Central memory CD8-positive, alpha-beta T cell (primary cell): Measurements from ENCODE around the gene MRE11.

Experiments
- ATAC-seq: fragments of 150-1000 bp; cut with Tn5 transposase; replicated peaks from 2 replicates; pipeline ENCODE4 v1.10.0; 2022; ENCODE audit warnings: mild to moderate bottlenecking, moderate FRiP score, moderate number of reproducible peaks; ENCODE audit not compliant: poor library complexity, severe bottlenecking; ENCODE audit errors: extremely low read depth
- DNase-seq, 2 donors: peaks; one replicate each; pipeline ENCODE4 v3.0.0; 2021; ENCODE audit warnings: low spot score in 2 of 2
- H3K27ac Mint-ChIP-seq: one replicate; pipeline ENCODE4 v1.8.0; 2022; ENCODE audit warnings: low read depth, mild to moderate bottlenecking, moderate library complexity, mixed read lengths
- H3K27me3 Mint-ChIP-seq: one replicate; pipeline ENCODE4 v1.8.0; 2022; ENCODE audit warnings: mixed read lengths
- H3K36me3 Mint-ChIP-seq: one replicate; pipeline ENCODE4 v1.8.0; 2022; ENCODE audit warnings: mild to moderate bottlenecking, moderate library complexity, mixed read lengths; ENCODE audit not compliant: insufficient read depth
- H3K4me1 Mint-ChIP-seq: one replicate; pipeline ENCODE4 v1.8.0; 2022; ENCODE audit warnings: mixed read lengths
- H3K4me3 Mint-ChIP-seq: one replicate; pipeline ENCODE4 v1.8.0; 2022; ENCODE audit warnings: mild to moderate bottlenecking, moderate library complexity, mixed read lengths
- H3K9me3 Mint-ChIP-seq: one replicate; pipeline ENCODE4 v1.8.0; 2022; ENCODE audit warnings: mixed read lengths

Gene MRE11

DNA sequence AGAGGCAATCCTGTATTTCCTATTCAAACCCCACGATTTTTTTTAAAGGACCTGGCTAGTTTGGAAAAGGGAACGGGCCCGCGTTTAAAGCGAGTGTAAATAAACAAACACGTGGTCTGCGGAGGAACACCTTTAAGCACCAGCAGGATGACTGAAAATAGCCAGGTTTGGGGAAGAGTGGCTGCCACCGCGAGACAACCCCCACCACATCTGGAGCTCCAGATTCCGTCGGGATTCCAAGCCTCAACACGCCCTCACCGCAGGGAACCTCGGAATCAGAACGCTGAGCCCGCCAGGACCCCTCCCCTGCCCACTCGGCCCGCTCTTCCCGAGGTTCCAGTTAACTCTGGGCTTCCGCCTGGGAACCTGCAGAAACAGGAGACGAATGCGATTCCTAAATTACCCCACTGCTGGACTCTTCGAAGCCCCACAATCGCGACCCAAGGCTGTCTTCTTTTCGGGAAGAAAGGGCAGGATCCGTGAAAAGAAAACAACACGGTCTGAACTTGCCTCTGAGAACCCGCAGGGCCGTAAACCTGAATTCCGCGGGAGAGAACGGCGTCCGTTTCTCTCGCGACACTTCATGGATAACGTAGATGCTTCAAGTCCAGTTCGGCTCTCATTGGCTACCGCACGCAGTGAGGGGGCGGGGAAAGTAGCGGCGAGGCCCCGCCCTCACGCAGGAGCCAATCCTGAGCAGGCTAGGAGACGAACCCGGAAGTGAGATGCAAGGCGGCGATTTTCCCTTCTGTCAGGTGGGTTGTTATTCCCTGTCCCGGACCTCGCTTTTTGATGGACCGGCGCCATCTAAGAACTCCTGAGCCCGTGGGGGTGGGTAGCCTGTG lies at the start of gene MRE11, which contains the start of gene ANKRD49:
Gene MRE11 (minus strand): TSS at position 564 of the 845 bp plus-strand sequence. CDS start 1,043 bp downstream, outside the sequence.
Gene ANKRD49 (plus strand): TSS at position 704 of the 845 bp plus-strand sequence. CDS start 2,710 bp downstream, outside the sequence.
- H3K4me3 Mint-ChIP-seq = peak within 1 kb of the TSS; percentile 95
- DNase-seq (peak; percentile 91 to 96), ATAC-seq (peak; percentile 99)
- H3K9me3 Mint-ChIP-seq = no peaks in the 10 kb centered on the region
- H3K4me1 Mint-ChIP-seq = peaks cover 29% of the 10 kb centered on the region
- H3K36me3 Mint-ChIP-seq = peaks cover 42% of the 10 kb centered on the region
- H3K27ac Mint-ChIP-seq = peak within 1 kb of the TSS; percentile 96
- H3K27me3 Mint-ChIP-seq = no peaks in the 10 kb centered on the region

DNA sequence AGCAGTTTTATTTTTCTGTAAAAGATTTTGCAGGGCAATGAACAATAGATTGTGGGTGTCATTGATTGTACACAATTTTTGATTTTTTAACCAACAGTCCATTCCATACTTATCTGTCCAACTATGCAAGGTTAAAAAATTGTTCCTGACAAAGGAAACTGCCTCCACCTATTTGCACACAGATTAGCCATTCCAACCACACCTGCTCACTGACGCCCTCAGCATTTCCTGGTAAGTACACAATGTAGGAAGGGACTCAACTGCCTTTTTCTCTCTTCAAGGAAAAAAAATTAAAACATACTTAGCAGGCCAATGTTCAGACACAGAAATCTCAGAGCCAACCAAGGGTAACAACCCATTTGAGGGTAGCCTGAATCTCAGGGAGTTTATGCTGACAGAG lies 45.8 kb upstream of the MRE11 start:
- DNase-seq (no peak), ATAC-seq (no peak)
- Mint-ChIP-seq H3K36me3 (peaks cover 4% of the 10 kb centered on the region), H3K4me3 (no peak overlapping the region), H3K27me3 (peaks cover 46% of the 10 kb centered on the region), H3K9me3 (no peaks in the 10 kb centered on the region), H3K4me1 (peaks cover 14% of the 10 kb centered on the region), H3K27ac (no peak overlapping the region)

DNA sequence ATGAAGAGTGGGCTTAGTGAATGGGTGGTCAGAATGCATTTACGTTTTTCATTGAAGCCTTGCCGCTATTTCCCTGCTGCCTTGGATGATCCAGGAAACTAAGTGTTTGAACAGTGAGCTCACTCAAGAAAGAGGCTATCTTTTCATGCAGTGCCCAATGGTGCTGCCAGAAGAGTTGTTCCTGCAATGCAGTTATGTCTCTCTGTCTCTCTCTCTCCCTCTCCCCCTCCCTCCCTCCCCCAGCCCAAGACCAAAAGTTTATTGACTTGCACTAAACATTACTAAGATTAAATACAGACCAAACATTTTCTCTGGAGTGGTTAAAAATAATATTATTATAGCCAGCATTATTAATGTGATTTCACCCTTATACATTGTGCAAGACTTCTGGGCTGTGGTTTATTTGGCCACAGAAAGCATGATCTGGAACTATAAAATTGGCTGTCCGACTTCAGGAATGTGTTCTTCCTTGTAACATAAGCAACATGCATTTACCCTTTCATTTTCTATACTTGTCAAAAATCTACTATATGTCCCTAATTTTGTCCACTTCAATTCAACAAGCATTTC lies 43.5 kb upstream of the MRE11 start:
- ATAC-seq = no peak
- H3K27me3 Mint-ChIP-seq = peaks cover 69% of the 10 kb centered on the region
- H3K27ac Mint-ChIP-seq = no peak overlapping the region
- no peak for DNase-seq
- no peaks in the 10 kb centered on the region for H3K36me3 Mint-ChIP-seq
- H3K4me3 Mint-ChIP-seq = no peak overlapping the region
- H3K9me3 Mint-ChIP-seq = no peaks in the 10 kb centered on the region
- H3K4me1 Mint-ChIP-seq = no peaks in the 10 kb centered on the region

DNA sequence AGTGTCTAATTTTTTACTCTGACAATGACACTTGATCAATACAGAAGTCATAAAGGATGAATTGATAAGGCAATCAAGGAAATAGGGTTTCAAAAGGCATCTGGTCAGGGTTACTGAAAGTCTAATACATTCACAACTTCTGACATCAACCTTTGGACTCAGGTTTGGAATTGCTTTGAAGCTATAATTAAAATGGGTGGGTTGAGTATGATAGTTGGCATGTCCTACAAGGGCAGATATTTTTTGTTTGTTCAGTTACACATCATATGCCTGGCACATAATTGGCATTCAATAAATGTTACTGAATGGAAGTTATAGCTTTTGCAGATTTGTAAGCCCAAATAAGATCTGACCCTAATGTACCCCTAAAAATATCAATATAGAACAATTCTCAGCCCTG lies 42.7 kb upstream of the MRE11 start:
- H3K36me3 Mint-ChIP-seq = no peaks in the 10 kb centered on the region
- no peak for ATAC-seq
- H3K27me3 Mint-ChIP-seq = peaks cover 76% of the 10 kb centered on the region
- no peak overlapping the region for H3K27ac Mint-ChIP-seq
- H3K9me3 Mint-ChIP-seq = no peaks in the 10 kb centered on the region
- H3K4me3 Mint-ChIP-seq = no peak overlapping the region
- no peaks in the 10 kb centered on the region for H3K4me1 Mint-ChIP-seq
- no peak for DNase-seq

DNA sequence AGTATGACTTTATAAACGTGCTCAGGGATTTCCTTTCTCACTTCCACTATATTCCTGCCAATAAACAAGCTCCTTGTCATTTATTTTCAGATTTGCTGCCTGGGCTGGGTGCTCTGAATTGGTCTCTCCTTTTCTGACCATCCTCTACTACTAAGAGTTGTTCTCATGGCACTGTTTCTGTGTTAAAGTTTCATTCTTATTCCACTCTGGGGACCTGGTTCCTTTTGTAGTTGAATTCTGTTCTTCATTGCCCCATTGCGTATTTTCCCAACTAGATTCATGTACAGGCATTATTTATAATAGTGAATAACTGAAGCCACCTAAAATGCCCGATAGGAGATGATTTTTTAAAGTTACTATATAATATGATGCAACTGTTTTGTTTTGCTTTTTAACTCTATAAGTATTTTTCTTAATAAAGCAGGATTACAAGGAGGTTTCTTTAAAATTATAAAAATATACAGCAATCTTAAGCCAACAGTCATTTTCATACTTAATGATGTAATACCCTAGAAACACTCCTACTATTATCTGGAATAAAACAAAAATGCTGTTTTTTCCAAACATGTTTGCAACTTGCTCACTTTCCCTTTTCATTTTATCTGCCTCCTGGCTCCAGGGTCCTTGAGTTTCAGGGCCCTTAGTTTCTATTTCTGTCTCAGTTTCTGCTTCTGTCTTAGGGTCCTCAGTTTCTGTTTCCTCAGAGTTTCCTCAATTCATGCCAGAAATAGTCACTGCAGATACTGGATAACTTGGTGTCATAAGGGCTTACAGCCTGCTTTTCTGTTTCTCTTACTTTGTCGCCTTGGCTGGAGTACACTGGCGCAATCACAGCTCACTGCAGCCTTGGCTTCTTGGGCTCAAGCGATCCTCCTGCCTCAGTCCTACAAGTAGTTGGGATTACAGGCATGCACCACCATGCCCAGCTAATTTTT lies 40.3 kb upstream of the MRE11 start:
- H3K27me3 Mint-ChIP-seq = peaks cover 86% of the 10 kb centered on the region
- H3K9me3 Mint-ChIP-seq = no peaks in the 10 kb centered on the region
- no peak overlapping the region for H3K27ac Mint-ChIP-seq
- no peak overlapping the region for H3K4me3 Mint-ChIP-seq
- H3K36me3 Mint-ChIP-seq = no peaks in the 10 kb centered on the region
- H3K4me1 Mint-ChIP-seq = no peaks in the 10 kb centered on the region
- ATAC-seq (no peak), DNase-seq (no peak)

DNA sequence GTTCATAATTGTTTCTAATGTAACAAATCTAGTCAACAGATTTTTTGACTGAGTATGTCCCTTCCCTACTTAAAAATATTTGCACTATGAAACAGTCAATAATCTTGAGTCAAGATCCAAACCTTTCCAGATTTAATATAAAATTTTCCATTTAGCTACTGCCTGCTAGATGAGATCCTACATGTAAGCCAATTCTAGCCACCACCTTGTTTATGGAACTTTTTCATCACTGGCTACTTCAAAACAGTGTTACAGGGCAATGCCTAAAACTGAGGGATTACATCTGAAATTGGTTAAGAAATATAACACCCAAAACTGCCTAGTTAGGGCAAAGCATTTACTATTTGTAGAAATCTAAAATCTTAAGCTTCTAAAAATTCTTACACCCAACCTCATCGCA lies 39.6 kb upstream of the MRE11 start:
- Mint-ChIP-seq H3K27ac (no peak overlapping the region), H3K4me1 (no peaks in the 10 kb centered on the region), H3K36me3 (no peaks in the 10 kb centered on the region), H3K9me3 (no peaks in the 10 kb centered on the region), H3K4me3 (no peak overlapping the region), H3K27me3 (peaks cover 94% of the 10 kb centered on the region)
- DNase-seq = no peak
- no peak for ATAC-seq

DNA sequence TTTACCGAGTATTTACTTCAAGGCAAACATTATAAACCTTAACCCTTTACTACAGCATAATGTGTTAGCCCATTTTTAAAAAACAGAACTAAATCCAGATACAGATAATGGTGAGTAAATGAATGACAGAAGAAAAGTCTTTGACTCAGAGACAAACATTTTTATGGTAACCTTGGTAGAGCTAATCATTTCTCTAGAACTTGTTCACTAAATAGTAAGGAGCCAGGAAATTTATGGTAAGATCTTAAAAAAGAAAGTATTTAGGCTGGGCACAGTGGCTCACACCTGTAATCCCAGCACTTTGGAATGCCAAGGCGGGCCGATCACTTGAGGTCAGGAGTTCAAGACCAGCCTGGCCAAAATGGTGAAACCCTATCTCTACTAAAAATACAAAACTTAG lies 38.6 kb upstream of the MRE11 start:
- Mint-ChIP-seq H3K4me1 (no peaks in the 10 kb centered on the region), H3K27me3 (peaks cover 97% of the 10 kb centered on the region), H3K4me3 (no peak overlapping the region), H3K36me3 (no peaks in the 10 kb centered on the region), H3K27ac (no peak overlapping the region), H3K9me3 (no peaks in the 10 kb centered on the region)
- no peak for ATAC-seq
- no peak for DNase-seq

DNA sequence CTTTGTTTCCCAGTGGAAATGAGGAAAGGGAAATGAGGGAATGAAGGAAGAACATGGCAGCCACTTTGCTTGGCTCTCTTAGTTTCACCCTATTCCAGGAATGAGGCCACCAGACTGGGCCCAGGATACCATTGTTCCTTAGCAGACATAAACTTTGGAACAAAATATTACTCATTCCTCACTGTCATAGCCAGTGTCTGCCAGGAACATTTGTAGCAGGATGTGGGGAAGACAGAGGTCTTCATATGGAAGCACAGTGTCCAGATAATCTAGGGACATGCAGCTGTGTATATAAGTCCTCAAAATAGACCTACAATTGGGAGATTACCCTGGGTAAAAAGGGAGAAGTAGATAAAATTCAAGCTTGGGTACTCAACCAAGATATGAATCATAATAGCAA lies 34.9 kb upstream of the MRE11 start:
- peaks cover 84% of the 10 kb centered on the region for H3K27me3 Mint-ChIP-seq
- no peak overlapping the region for H3K27ac Mint-ChIP-seq
- no peaks in the 10 kb centered on the region for H3K4me1 Mint-ChIP-seq
- ATAC-seq = no peak
- DNase-seq = no peak
- H3K36me3 Mint-ChIP-seq = peaks cover 3% of the 10 kb centered on the region
- no peaks in the 10 kb centered on the region for H3K9me3 Mint-ChIP-seq
- H3K4me3 Mint-ChIP-seq = no peak overlapping the region

DNA sequence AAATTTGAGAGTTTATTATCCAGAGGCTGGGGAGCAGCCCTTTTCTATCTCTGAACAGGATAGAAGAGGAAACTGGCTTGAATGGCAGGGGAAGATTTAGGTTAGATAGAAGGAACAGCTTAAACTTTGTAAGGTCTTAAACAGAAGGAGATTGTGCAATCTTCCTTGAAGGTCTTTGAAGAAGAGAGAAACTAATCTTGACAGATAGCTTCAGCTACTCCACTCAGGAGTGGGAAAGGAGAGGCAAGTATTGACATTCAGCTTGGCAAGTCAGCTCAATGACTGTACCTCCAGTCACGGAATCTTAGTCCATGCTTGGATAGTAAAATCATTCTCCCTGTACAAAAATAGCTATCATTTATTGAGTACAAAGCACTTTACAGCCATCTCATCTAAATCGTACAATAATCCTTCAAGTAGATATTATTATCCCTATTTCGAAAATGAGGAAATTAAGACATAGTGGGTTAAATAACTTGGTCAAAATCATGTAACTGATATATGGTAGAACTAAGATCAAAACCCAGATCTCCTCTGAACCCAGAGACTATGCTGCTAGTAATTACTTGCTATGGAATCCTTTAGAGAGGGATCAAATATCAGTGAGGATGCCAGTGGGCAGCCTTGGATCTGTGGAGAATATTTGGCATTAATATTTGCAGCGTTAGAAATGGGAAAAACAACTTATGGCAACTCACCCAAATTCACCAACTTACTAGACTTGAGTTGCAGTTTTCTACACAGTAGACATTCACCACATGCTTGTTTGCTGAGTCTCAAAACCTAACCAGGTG lies 33.2 kb upstream of the MRE11 start:
- H3K4me3 Mint-ChIP-seq = no peak overlapping the region
- H3K9me3 Mint-ChIP-seq = no peaks in the 10 kb centered on the region
- H3K27ac Mint-ChIP-seq = no peak overlapping the region
- DNase-seq (no peak), ATAC-seq (no peak)
- H3K27me3 Mint-ChIP-seq = peaks cover 76% of the 10 kb centered on the region
- no peaks in the 10 kb centered on the region for H3K4me1 Mint-ChIP-seq
- H3K36me3 Mint-ChIP-seq = peaks cover 3% of the 10 kb centered on the region

DNA sequence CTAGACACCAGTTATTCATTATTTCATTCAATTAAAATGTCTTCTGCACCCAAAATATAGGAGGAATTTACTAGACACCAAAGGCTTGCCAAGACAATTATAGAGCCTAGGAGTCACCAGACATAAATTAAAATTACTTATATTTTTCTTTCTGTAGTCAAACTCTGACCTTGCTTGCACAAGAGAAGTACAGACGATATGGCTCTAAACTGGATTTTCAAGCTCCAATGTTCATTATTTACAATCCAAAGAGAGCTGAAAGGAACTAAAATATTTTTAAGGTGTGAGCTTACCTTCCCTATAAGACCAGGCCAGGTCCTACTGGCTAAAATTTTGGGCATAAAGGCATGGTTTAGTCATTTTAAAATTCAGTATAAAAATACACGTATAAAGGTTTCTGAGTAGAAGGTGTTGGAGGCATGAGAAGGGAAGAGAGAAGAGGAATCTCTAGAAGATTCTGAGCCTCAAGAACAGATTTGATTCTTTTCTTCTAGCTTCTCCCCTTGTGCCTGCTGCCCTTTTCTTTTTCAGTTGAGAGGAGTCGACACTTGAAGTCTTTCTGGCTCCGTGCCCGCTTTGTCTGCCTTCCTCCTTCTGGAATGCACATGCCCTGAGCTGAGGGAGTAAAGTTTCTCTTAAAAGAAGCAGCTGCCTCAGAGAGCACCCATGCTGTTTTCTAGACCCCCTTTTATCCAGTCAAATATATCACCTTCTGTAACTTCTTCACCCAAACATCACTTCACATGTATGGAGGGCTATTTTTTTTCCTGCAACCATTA lies 32.1 kb upstream of the MRE11 start:
- H3K9me3 Mint-ChIP-seq = no peaks in the 10 kb centered on the region
- DNase-seq = no peak

DNA sequence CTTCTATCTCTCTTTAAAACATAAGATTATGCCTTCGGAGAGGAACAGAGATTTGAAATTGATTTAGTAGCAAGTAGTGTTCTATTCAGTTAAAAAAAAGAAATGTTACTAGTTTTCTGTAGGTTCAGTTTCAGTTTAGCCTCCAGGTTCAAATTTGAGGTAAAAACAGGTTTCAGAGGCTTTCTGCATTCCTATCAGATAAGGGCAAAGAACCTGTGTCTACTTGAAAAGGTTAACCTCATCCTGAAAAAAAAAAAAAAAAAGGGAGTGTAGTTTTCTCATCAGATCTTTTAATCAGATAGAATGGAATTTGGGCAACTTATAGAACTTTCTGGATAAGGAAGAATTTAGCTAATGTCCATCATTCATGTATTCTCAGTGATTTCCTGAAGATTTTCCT lies 30.7 kb upstream of the MRE11 start:
- Mint-ChIP-seq H3K4me1 (no peaks in the 10 kb centered on the region), H3K4me3 (no peak overlapping the region), H3K27me3 (peaks cover 53% of the 10 kb centered on the region), H3K36me3 (peaks cover 3% of the 10 kb centered on the region), H3K9me3 (no peaks in the 10 kb centered on the region), H3K27ac (no peak overlapping the region)
- DNase-seq (no peak), ATAC-seq (no peak)

More for the DNA sequence above, 32.1 kb upstream of the MRE11 start:
- H3K4me3 Mint-ChIP-seq = no peak overlapping the region
- H3K36me3 Mint-ChIP-seq = peaks cover 3% of the 10 kb centered on the region
- H3K4me1 Mint-ChIP-seq = no peaks in the 10 kb centered on the region
- ATAC-seq = no peak
- peaks cover 65% of the 10 kb centered on the region for H3K27me3 Mint-ChIP-seq
- no peak overlapping the region for H3K27ac Mint-ChIP-seq
